GM21515 (cell line): ENCODE results near the gene ALLC.

Source experiments
- ATAC-seq: cut with Tn5 transposase; IDR thresholded peaks from one replicate; pipeline ENCODE4 v1.9.1; 2021; ENCODE audit not compliant: unreplicated experiment

ALLC gene

DNA sequence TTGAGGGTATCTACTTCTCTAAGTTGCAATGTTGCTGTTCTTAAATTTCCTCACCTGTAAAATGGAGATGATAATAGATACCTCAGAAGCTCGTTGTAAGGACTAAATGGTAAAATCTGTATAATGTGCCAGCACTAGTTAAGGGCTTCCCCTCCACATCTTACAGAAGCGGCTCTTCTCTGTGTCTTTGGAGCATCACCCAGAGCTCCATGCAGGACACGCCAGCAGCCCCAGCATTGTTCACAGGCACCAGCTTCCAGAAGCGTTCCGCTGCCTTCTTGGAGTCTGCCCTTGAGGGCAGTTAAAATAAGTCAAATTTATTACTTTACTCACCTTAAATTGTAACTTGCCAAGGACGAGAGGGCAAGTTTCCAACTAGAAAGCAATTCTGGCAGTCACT lies 51.2 kb downstream of the ALLC start:
- no peak for ATAC-seq

DNA sequence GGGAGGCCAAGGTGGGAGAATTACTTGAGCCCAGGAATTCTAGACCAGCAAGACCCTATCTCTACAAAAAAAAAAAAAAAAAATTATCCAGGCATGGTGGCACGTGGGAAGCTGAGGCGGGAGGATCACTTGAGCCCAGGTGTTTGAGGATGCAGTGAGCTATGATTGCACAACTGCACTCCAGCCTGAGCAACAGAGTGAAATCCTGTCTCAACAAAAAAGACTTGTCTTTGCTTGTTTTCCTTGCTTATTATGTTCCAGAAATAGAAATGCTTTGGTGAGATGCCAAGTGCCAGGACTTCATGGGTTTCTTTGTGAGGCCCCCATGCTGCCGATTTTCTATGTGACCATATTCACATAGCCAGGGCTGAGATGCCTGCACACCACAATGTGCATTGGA lies 54.4 kb downstream of the ALLC start:
- no peak for ATAC-seq

DNA sequence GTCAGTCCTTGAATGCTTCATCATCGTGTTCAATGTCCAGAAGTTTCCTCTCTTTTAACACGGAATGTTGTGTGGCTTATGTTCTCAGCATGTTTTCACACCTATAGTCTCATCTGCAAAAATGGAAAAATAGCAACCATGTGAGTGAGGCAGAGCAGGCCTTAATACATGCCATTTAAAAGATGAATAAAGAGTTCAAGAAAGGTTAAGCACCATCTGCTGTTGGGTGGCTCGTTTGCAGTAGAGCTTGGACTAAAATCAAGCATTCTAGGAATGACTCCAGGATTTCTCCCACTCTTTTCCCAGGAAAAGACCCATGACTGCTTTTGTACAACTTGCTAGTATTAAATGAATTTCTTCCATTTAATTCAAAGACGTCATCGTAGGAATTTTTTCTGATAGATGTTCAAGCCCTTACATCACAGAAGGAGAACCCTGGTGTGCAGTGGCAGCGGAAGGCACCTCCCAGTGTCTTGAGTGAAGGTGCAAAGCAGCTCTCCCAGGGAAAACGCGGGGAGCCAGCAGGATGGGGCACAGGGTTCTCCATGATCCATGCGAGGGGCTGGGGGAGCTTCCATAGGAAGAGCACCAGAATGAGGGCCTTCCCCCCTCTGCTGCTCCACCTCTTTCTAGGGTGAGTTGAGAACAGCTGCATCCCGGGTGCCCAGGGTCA lies 55.0 kb downstream of the ALLC start:
- no peak for ATAC-seq

- no peak for ATAC-seq
Measured at GRCh38 chr2:3718679-3719078, 60.7 kb downstream of the ALLC start.

DNA sequence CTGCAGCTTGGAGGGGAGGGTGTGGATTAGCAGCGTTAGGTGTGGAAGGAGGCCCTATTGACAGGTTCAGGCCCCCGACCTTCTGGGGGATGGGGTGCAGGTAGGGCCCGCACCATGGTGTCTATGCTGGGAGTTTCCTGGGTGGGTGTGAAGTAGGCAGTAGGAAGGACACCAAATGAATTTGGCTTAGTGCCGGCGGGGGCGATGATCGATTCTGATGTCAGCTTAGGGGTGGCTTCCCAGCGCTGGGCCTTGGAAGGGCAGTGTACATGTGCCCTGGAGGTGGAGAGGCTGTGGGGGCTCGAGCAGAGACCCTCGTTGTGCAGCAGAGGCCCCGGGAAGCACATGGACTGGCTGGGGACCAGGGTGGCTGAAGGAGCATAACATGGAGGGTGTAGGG lies 67.0 kb downstream of the ALLC start:
- no peak for ATAC-seq

GRCh38 chr2:3725458-3726250 lies 67.7 kb downstream of the ALLC start:
- ATAC-seq = no peak

GRCh38 chr2:3726511-3726910 lies 68.5 kb downstream of the ALLC start:
- ATAC-seq = no peak

GRCh38 chr2:3727397-3728045 lies 69.5 kb downstream of the ALLC start:
- ATAC-seq = no peak

DNA sequence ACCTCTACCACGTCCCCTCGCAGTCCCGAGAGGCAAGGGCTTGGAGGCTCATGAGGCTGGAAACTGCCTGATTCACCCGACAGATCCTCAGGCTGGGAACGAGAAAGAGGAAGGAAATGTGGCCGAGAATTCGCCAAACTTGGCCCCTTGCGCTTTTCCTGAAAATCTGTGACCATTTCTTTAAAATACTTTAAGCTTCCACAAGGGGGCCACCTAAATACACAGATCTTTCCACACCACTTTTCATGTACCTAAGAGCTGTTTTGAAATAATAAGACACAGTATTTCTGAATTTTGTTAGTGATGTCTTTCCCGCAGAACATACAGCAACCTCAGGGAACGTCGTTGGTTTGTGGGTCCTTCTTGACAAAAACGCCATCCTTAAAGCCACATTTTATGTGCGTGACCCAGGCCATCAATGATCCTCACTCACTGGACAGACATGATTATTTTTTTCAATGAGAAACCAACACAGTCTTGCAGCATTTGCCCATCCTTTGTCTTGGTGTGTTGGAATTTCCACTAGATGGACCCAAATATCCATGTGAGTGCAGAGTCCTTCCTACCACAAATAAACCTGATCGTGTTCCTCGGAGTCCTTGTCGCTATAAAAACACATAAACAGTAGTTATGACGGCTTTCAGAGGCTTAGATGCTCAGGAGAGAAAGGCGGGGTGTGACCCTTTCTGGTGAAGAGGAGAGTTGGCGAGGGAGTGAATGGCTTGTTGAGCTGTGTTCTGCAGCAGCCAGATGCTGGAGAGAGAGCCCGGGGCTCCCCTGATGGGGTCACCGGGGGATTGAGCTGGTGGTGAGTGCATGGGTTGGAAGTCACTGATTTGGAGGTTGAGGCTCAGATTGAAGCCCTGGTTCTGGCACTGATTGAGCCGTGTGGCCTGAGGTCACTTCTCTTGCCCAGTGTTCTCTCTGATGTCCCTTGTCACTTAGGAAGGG lies 70.4 kb downstream of the ALLC start:
- no peak for ATAC-seq

GRCh38 chr2:3729055-3729448 lies 71.1 kb downstream of the ALLC start:
- no peak for ATAC-seq

- ATAC-seq = no peak
Measured at GRCh38 chr2:3729786-3730185, 71.8 kb downstream of the ALLC start.

DNA sequence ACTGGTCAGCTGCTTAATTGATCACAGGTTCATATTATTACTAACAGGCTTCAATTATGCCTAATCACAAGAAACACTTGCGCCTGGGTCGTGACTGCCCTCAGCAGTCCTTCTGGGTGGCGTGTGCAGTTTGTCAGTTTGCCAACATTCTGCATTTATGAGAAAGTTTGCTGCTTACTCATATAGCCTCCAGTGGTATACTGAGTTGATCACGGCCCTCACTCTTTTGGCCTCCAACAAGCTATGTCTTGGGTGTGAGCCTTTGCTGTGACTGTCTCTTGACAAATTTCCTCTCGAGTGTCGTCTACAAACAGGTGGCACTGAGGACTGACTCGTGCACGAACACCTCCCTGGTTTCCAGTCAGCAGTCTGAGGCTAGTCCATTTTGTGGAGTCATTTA lies 72.6 kb downstream of the ALLC start:
- ATAC-seq = no peak

DNA sequence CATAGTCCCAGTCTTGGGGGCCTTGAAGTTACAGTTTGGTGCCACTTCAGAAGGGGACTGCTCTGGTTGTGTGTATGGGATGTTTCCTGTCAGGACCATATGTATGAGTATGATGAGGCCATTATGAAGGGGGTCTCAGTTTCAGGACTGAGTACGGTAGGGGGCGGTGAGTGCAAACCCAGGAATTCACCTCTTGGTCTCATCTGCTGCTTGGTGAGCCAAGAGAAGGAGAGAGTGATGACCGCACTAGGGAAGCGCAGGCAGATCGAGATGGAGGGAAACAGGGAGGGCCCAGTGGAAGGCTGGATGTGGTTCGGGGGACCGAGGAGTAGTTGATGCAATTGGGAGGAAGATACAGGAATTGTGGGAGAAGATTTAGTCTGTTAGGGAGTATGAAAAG lies 73.8 kb downstream of the ALLC start:
- no peak for ATAC-seq

GRCh38 chr2:3736112-3736511 lies 78.1 kb downstream of the ALLC start:
- ATAC-seq = no peak

GRCh38 chr2:3737128-3737527 lies 79.1 kb downstream of the ALLC start:
- no peak for ATAC-seq

GRCh38 chr2:3738454-3738853 lies 80.5 kb downstream of the ALLC start:
- peak; percentile 66 for ATAC-seq

GRCh38 chr2:3739313-3739712 lies 81.3 kb downstream of the ALLC start:
- ATAC-seq = no peak

DNA sequence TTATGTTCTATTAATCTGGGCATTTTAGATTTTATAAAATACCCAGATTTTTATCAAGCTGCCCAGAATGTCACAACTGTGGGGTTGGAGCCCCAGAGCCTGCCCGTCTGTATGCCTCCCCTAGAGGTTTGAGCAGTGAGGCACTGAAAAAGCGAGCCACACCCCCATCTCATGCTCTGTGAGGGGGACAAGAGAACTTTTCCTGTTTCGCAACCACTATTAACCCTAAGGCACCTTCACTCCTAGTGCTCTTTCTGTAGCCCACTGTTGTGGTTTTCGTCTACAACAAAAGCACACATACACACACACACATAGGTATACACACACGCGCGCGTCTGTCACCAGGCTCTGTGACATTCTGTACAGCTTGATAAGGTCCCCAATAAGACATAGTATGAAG lies 83.4 kb downstream of the ALLC start:
- no peak for ATAC-seq

DNA sequence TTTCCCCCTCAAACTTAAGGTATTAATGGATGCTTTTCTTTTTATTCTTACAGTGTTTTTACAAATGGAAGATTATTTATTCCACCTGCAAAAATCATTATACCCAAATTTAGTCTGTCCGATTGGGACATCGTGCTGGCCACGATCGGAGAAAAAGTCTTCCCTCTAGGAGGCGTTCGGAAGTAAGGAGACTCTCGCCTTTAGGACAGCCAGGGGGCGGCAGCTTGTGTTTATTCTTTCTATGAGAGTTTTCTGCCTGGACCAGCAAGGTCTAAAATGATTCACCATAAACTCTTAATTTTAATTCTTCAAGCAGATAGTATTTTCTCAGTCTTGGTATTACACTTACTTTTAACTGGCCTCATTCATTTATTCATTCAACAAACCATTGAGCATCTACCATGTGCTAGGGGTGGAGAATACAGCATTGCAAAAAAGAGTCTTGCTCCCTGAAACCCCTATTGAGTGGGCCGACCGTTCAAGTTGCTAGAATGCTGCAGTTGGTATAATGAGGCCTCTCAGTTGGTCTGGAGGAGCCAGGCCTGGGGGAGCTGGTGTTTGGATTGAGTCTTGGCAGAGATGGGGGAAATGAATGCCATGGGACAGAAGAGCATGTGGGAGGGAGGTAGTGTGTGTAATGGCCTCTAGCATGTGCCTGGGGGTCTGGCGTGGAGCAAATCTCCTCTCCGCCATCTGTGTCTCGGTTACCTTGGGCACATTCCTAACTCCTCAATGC lies 84.0 kb downstream of the ALLC start:
- no peak for ATAC-seq

DNA sequence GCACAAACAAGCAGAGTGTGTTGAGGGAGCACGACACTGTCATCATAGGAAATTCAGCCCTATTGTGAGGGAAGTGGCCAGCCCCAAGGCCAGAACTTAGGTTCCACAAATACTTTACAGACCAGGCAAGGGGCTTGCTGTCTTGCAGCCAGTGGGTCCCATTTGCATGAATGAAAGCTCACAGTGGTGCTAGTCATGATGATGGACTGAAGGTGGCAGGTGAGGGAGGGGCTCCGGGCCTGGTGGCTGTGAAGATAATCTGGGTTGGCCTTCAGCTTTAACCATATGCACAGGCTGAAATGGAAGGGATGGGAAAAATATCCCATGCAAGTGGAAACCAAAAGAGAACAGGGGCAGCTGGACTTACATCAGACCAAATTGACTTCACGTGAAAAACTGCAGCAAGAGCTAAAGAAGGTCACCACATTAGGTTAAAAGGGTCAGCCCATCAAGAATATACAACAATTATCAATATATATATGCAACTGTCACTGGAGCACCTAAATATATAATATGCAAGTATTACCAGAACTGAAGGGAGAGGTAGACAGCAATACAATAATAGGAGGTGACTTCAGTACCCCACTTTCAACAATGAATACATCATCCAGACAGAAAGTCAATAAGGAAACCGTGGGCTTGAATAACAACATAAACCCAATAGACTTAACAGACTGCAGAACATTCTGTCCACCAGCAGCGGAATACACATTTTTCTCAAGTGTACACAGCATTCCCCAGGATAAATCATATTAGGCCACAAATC lies 84.9 kb downstream of the ALLC start:
- no peak for ATAC-seq
